HEK293 (cell line): ENCODE results near the gene RAB3C.

Source experiments
- CTCF ChIA-PET: fragments of 350-600 bp; formaldehyde crosslinking; extraction: SDS; loops from one replicate; lab custom pipeline; 2021; ENCODE audit warnings: antibody characterized with exemption; lab: Yijun Ruan, JAX
- POLR2A ChIA-PET: fragments of 300-600 bp; formaldehyde crosslinking; extraction: SDS; loops from one replicate; lab custom pipeline; 2020; ENCODE audit warnings: antibody characterized with exemption, inconsistent platforms; lab: Yijun Ruan, JAX
- H3K27ac ChIP-seq: fragments of 200-500 bp; sonication (Bioruptor generic); 2 replicates; pipeline ENCODE4 v1.5.1; 2014; ENCODE audit warnings: low read depth, low read length, control low read depth, inconsistent platforms; ENCODE audit errors: extremely low read depth
- H3K36me3 ChIP-seq, 2 experiments: fragments of 200-500 bp in 1 of 2; sonication (Bioruptor generic) in 1 of 2; 1 replicate in 1 of 2; 2 replicates in 1 of 2; pipeline ENCODE4 v1.5.1; 2014 to 2017; ENCODE audit warnings: inconsistent platforms in 2 of 2, low read length in 2 of 2; ENCODE audit not compliant: control insufficient read depth in 2 of 2, insufficient read depth in 1 of 2
- H3K4me1 ChIP-seq: fragments of 200-500 bp; sonication (Bioruptor generic); 2 replicates; pipeline ENCODE4 v1.5.1; 2014; ENCODE audit warnings: mild to moderate bottlenecking, low read length, inconsistent platforms; ENCODE audit not compliant: control insufficient read depth, insufficient read depth
- H3K4me3 ChIP-seq: 2 replicates; pipeline ENCODE4 v1.5.1; 2011; ENCODE audit warnings: low read depth, mild to moderate bottlenecking, control low read depth, low read length, moderate library complexity
- H3K9me3 ChIP-seq: fragments of 200-500 bp; sonication (Bioruptor generic); 2 replicates; pipeline ENCODE4 v1.5.1; 2014; ENCODE audit warnings: low read depth, low read length, inconsistent platforms; ENCODE audit not compliant: control insufficient read depth, insufficient read depth
- BCL11A ChIP-seq: fragments of 450-650 bp; formaldehyde crosslinking; IDR thresholded peaks from 2 replicates; pipeline ENCODE4 v1.5.1; 2016; ENCODE audit warnings: low read depth, missing biosample characterization, missing genetic modification characterization
- GLIS1 ChIP-seq: fragments of 450-650 bp; formaldehyde crosslinking; IDR thresholded peaks from 2 replicates; pipeline ENCODE4 v1.5.1; 2016; ENCODE audit warnings: missing biosample characterization, missing genetic modification characterization
- IKZF3 ChIP-seq: fragments of 450-650 bp; IDR thresholded peaks from 2 replicates; pipeline ENCODE4 v1.5.0; 2018; ENCODE audit warnings: missing biosample characterization, mild to moderate bottlenecking, missing genetic modification characterization, moderate library complexity
- MZF1 ChIP-seq: fragments of 450-650 bp; formaldehyde crosslinking; IDR thresholded peaks from 2 replicates; pipeline ENCODE4 v1.5.1; 2017; ENCODE audit warnings: missing biosample characterization, missing genetic modification characterization, borderline replicate concordance
- OVOL3 ChIP-seq: fragments of 450-650 bp; formaldehyde crosslinking; IDR thresholded peaks from 2 replicates; pipeline ENCODE4 v1.5.1; 2016; ENCODE audit warnings: missing biosample characterization, missing genetic modification characterization
- SCRT1 ChIP-seq: fragments of 450-650 bp; formaldehyde crosslinking; IDR thresholded peaks from 2 replicates; pipeline ENCODE4 v1.5.1; 2016; ENCODE audit warnings: missing biosample characterization, missing genetic modification characterization, borderline replicate concordance
- SP2 ChIP-seq: fragments of 450-650 bp; formaldehyde crosslinking; IDR thresholded peaks from 2 replicates; pipeline ENCODE4 v1.5.1; 2016; ENCODE audit warnings: missing biosample characterization, missing genetic modification characterization
- YY1 ChIP-seq: fragments of 450-650 bp; formaldehyde crosslinking; IDR thresholded peaks from 2 replicates; pipeline ENCODE4 v1.5.1; 2018; ENCODE audit warnings: missing biosample characterization, missing genetic modification characterization
- YY2 ChIP-seq: fragments of 450-650 bp; formaldehyde crosslinking; IDR thresholded peaks from 2 replicates; pipeline ENCODE4 v1.5.1; 2016; ENCODE audit warnings: missing biosample characterization, missing genetic modification characterization
- ZBTB48 ChIP-seq: fragments of 450-650 bp; formaldehyde crosslinking; IDR thresholded peaks from 2 replicates; pipeline ENCODE4 v1.5.1; 2016; ENCODE audit warnings: missing biosample characterization, missing genetic modification characterization
- ZFHX2 ChIP-seq: fragments of 450-650 bp; formaldehyde crosslinking; conservative IDR thresholded peaks from 2 replicates; pipeline ENCODE4 v1.5.1; 2016; ENCODE audit warnings: missing biosample characterization, missing genetic modification characterization
- ZNF140 ChIP-seq: fragments of 450-650 bp; formaldehyde crosslinking; IDR thresholded peaks from 2 replicates; pipeline ENCODE4 v1.5.1; 2016; ENCODE audit warnings: missing biosample characterization, missing genetic modification characterization
- ZNF155 ChIP-seq: fragments of 450-650 bp; formaldehyde crosslinking; IDR thresholded peaks from 2 replicates; pipeline ENCODE4 v1.5.1; 2016; ENCODE audit warnings: missing biosample characterization, missing genetic modification characterization
- ZNF174 ChIP-seq: fragments of 450-650 bp; formaldehyde crosslinking; IDR thresholded peaks from 2 replicates; pipeline ENCODE4 v1.5.0; 2017; ENCODE audit warnings: missing biosample characterization, mild to moderate bottlenecking, missing genetic modification characterization
- ZNF37A ChIP-seq: fragments of 450-650 bp; IDR thresholded peaks from 2 replicates; pipeline ENCODE4 v1.5.1; 2018; ENCODE audit warnings: missing biosample characterization, missing genetic modification characterization
- ZNF561 ChIP-seq: fragments of 450-650 bp; IDR thresholded peaks from 2 replicates; pipeline ENCODE4 v1.5.1; 2018; ENCODE audit warnings: missing biosample characterization, missing genetic modification characterization, borderline replicate concordance
- ZNF654 ChIP-seq: fragments of 450-650 bp; formaldehyde crosslinking; IDR thresholded peaks from 2 replicates; pipeline ENCODE4 v1.5.1; 2016; ENCODE audit warnings: low read depth, missing biosample characterization, missing genetic modification characterization
- ZNF658 ChIP-seq: fragments of 450-650 bp; formaldehyde crosslinking; IDR thresholded peaks from 2 replicates; pipeline ENCODE4; 2016; ENCODE audit warnings: missing biosample characterization, missing genetic modification characterization
- ZNF664 ChIP-seq: fragments of 450-650 bp; formaldehyde crosslinking; IDR thresholded peaks from 2 replicates; pipeline ENCODE4 v1.5.1; 2016; ENCODE audit warnings: missing biosample characterization, missing genetic modification characterization
- ZNF707 ChIP-seq: fragments of 450-650 bp; formaldehyde crosslinking; IDR thresholded peaks from 2 replicates; pipeline ENCODE4 v1.5.1; 2016; ENCODE audit warnings: missing biosample characterization, missing genetic modification characterization
- ZNF776 ChIP-seq: fragments of 450-650 bp; formaldehyde crosslinking; IDR thresholded peaks from 2 replicates; pipeline ENCODE4 v1.5.0; 2017; ENCODE audit warnings: missing biosample characterization, missing genetic modification characterization, borderline replicate concordance
- ZNF791 ChIP-seq: fragments of 450-650 bp; formaldehyde crosslinking; IDR thresholded peaks from 2 replicates; pipeline ENCODE4 v1.5.1; 2016; ENCODE audit warnings: missing biosample characterization, missing genetic modification characterization
- ZXDB ChIP-seq: fragments of 450-650 bp; formaldehyde crosslinking; IDR thresholded peaks from 2 replicates; pipeline ENCODE4 v1.5.1; 2016; ENCODE audit warnings: missing biosample characterization, missing genetic modification characterization
- TF ChIP-seq, protein P1 (sequence below): fragments of 450-650 bp; formaldehyde crosslinking; conservative IDR thresholded peaks from 2 replicates; pipeline ENCODE4 v1.5.1; 2016; ENCODE audit warnings: low read depth, missing biosample characterization, missing genetic modification characterization
- TF ChIP-seq, protein P2 (sequence below): fragments of 450-650 bp; formaldehyde crosslinking; IDR thresholded peaks from 2 replicates; pipeline ENCODE4 v1.5.1; 2016; ENCODE audit warnings: missing biosample characterization, missing genetic modification characterization, low read depth

The RAB3C gene

DNA sequence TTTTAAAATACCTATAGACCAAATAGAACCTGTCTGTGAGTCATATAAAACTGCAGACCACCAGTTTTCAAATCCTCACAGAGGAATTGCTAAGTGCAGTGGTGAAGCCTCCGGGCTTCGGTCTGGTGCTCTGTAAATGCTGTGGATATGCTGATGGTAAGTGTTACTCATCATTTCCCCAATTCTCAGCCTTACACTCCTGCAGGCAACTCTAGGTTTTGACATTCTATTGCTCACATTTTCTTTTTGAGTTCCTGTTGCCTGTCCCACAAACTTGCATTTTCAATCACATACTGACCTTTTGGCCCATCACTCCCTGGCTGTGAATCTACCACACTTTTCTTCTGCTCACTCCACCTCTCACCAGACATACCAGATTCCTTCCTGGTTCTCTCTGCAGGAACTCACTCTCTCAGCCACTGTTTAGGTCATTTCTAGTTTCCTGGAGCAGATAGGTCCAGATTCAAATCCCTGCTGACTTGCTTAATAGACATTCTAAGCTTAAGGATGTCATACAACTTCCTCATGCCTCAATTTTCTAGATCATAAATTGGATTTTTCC lies 192.9 kb downstream of the RAB3C start (continued):
- TF ChIP-seq ZNF664 (no peak), ZFHX2 (tag by site-specific recombination) (no peak), ZNF155 (tag by site-specific recombination) (no peak), YY1 (tag by site-specific recombination) (no peak), ZNF707 (tag by site-specific recombination) (no peak), SP2 (tag by site-specific recombination) (no peak)

DNA sequence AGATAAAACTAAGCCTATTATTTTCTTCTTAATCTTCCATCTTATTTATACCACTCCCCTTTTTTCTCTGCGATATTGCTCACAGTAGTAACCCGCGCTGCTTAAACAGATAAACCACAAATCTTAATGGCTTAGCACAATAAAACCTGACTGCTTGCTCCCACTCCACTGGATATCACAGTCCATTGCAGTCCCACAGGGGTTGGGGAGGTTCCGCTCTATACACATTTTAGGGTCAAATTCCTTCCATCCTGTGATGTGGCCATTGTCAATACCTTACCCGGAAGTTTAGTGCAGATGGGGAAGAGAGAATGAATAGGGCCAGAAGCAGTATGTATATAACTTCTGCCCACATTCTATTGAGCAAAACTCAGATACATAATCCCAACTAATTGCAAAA lies 193.7 kb downstream of the RAB3C start:
- no peak overlapping the region for H3K4me3 ChIP-seq
- H3K36me3 ChIP-seq, result no peaks in the 10 kb centered on the region
- no peak overlapping the region for H3K27ac ChIP-seq
- H3K4me1 ChIP-seq, result no peaks in the 10 kb centered on the region
- peak; percentile 82; the same call in 1 of the 2 replicates for TF ChIP-seq MZF1 (tag by site-specific recombination)
- no peak for TF ChIP-seq ZNF561 (tag by site-specific recombination)
- no peak for TF ChIP-seq ZNF654 (tag by site-specific recombination)
- no peak for TF ChIP-seq GLIS1 (tag by site-specific recombination)
- TF ChIP-seq ZBTB48 (tag by site-specific recombination), result no peak
- no peak for TF ChIP-seq ZNF174 (tag by site-specific recombination)
- no peak for TF ChIP-seq YY2 (tag by site-specific recombination)
- no peaks in the 10 kb centered on the region; the same call in 1 of the 2 replicates for H3K9me3 ChIP-seq
- CTCF ChIA-PET, result interaction anchor here (0.7 kb wide), 1 partner anchor 94 kb away, joined by 3 read pairs; no protein-coding TSS in a partner anchor
- POLR2A ChIA-PET, result no interaction called here

DNA sequence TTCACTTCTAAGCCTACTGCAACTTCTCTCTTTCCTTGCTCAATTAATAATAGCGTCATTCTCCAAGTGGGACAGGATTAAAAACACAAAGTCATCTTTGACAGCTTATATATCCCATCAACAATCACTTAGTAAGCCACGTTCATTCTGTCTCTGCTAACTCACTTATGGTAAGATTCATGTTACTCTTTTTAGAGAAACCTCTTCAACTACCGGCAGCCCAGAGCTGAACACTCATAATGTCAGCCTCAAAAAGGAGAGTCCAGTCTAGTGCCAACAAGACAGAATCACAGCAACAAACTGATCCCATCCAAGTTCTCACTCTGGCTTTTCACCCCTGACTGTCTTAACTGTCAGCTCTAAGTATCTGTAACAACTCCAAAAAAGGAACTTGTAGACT lies 196.0 kb downstream of the RAB3C start:
- no peak overlapping the region for H3K4me3 ChIP-seq
- CTCF ChIA-PET, result interaction anchor here (1.1 kb wide), 1 partner anchor 96 kb away, joined by 3 read pairs; no protein-coding TSS in a partner anchor
- no peaks in the 10 kb centered on the region; the same call in 1 of the 2 replicates for H3K9me3 ChIP-seq
- TF ChIP-seq, protein P1, sequence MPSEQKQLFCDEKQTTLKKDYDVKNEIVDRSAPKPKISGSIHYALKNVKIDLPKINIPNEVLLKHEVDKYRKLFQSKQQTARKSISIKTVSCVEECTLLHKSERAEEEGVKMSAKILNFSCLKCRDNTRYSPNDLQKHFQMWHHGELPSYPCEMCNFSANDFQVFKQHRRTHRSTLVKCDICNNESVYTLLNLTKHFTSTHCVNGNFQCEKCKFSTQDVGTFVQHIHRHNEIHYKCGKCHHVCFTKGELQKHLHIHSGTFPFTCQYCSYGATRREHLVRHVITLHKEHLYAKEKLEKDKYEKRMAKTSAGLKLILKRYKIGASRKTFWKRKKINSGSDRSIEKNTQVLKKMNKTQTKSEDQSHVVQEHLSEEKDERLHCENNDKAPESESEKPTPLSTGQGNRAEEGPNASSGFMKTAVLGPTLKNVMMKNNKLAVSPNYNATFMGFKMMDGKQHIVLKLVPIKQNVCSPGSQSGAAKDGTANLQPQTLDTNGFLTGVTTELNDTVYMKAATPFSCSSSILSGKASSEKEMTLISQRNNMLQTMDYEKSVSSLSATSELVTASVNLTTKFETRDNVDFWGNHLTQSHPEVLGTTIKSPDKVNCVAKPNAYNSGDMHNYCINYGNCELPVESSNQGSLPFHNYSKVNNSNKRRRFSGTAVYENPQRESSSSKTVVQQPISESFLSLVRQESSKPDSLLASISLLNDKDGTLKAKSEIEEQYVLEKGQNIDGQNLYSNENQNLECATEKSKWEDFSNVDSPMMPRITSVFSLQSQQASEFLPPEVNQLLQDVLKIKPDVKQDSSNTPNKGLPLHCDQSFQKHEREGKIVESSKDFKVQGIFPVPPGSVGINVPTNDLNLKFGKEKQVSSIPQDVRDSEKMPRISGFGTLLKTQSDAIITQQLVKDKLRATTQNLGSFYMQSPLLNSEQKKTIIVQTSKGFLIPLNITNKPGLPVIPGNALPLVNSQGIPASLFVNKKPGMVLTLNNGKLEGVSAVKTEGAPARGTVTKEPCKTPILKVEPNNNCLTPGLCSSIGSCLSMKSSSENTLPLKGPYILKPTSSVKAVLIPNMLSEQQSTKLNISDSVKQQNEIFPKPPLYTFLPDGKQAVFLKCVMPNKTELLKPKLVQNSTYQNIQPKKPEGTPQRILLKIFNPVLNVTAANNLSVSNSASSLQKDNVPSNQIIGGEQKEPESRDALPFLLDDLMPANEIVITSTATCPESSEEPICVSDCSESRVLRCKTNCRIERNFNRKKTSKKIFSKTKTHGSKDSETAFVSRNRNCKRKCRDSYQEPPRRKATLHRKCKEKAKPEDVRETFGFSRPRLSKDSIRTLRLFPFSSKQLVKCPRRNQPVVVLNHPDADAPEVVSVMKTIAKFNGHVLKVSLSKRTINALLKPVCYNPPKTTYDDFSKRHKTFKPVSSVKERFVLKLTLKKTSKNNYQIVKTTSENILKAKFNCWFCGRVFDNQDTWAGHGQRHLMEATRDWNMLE, result no peak
- TF ChIP-seq OVOL3 (tag by site-specific recombination), result no peak
- TF ChIP-seq SCRT1 (tag by site-specific recombination), result no peak
- no peak for TF ChIP-seq ZNF658 (tag by site-specific recombination)
- no peak for TF ChIP-seq IKZF3 (tag by site-specific recombination)
- TF ChIP-seq ZXDB (tag by site-specific recombination), result no peak
- TF ChIP-seq ZNF791 (tag by site-specific recombination), result no peak
- TF ChIP-seq ZNF37A (tag by site-specific recombination), result no peak
- no peak for TF ChIP-seq ZNF776 (tag by site-specific recombination)
- TF ChIP-seq ZNF140 (tag by site-specific recombination), result no peak
- TF ChIP-seq, protein P2, sequence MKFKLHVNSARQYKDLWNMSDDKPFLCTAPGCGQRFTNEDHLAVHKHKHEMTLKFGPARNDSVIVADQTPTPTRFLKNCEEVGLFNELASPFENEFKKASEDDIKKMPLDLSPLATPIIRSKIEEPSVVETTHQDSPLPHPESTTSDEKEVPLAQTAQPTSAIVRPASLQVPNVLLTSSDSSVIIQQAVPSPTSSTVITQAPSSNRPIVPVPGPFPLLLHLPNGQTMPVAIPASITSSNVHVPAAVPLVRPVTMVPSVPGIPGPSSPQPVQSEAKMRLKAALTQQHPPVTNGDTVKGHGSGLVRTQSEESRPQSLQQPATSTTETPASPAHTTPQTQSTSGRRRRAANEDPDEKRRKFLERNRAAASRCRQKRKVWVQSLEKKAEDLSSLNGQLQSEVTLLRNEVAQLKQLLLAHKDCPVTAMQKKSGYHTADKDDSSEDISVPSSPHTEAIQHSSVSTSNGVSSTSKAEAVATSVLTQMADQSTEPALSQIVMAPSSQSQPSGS, result no peak
- no peak for TF ChIP-seq BCL11A
- H3K36me3 ChIP-seq, result no peaks in the 10 kb centered on the region
- POLR2A ChIA-PET, result no interaction called here
- H3K4me1 ChIP-seq, result no peaks in the 10 kb centered on the region
- no peak overlapping the region for H3K27ac ChIP-seq
